Adrenal gland (tissue), 12 donors: ENCODE data around the gene SEC61A2. TPM values are rescaled to one million over a fixed set of nuclear protein-coding genes. Genes with fewer than 3 reads are reported as not detected.

ENCODE experiments used
- DNase-seq, 7 donors: peaks; one replicate each; pipeline ENCODE4 v3.0.0-alpha.2; 2019 to 2020
- H3K27ac ChIP-seq, 5 donors: fragments of 200-600 bp; sonication (generic) in 4 of 5; 1 replicate in 3 of 5; 2 replicates in 2 of 5; pipeline versions ENCODE4 v1.5.1 to v1.8.0; 2016 to 2020; ENCODE audit warnings: mild to moderate bottlenecking in 1 of 5
- H3K27me3 ChIP-seq: fragments of 200-600 bp; 2 replicates; pipeline ENCODE4 v1.8.0; 2021
- H3K36me3 ChIP-seq, 2 donors: fragments of 200-600 bp; replicated peaks in 1 of 2; 1 replicate in 1 of 2; 2 replicates in 1 of 2; pipeline versions ENCODE4 v1.5.1 to v1.8.0; 2018 to 2022
- H3K4me1 ChIP-seq, 2 donors: fragments of 200-600 bp; replicated peaks in 1 of 2; 1 replicate in 1 of 2; 2 replicates in 1 of 2; pipeline versions ENCODE4 v1.5.1 to v1.8.0; 2018 to 2021
- H3K4me3 ChIP-seq, 4 donors: fragments of 200-600 bp; sonication (generic) in 3 of 4; one replicate each; pipeline ENCODE4 v1.5.1; 2016 to 2018
- H3K9me3 ChIP-seq, 3 donors: fragments of 200-600 bp; sonication (generic) in 1 of 3; replicated peaks in 1 of 3; 1 replicate in 2 of 3; 2 replicates in 1 of 3; pipeline versions ENCODE4 v1.5.1 to v1.8.0; 2016 to 2021
- CTCF ChIP-seq, 6 experiments: fragments of 450-650 bp in 4 of 6; fragments of 200-600 bp in 2 of 6; sonication (generic) in 1 of 6; IDR thresholded peaks; 1 replicate in 5 of 6; 2 replicates in 1 of 6; pipeline versions ENCODE4 v1.5.1 to v1.8.0; 2016 to 2021; ENCODE audit warnings: antibody characterized with exemption in 6 of 6, mild to moderate bottlenecking in 2 of 6, moderate library complexity in 1 of 6
- POLR2A ChIP-seq, 2 donors: fragments of 450-650 bp; IDR thresholded peaks; one replicate each; pipeline ENCODE4 v1.6.1; 2017; ENCODE audit warnings: antibody characterized with exemption in 2 of 2, mild to moderate bottlenecking in 2 of 2, moderate library complexity in 1 of 2
- WGBS, 4 donors: extraction: QIAGEN DNeasy Blood & Tissue Kit in 2 of 4; methylation state at CpG; one replicate each; pipeline versions ENCODE4 v1.1.5 to v1.1.7; 2013 to 2017; 5-methylcytosine and 5-hydroxymethylcytosine counted together
- intact Hi-C, 2 donors: fragments of 100-400 bp; cut with DNase I; formaldehyde crosslinking; loops; one replicate each; pipeline versions ENCODE4 v1.14.1 to v1.15.0; 2022 to 2023
- polyA plus RNA-seq, 3 donors: library from polyadenylated mRNA; stranded (reverse); fragments of 200-250 nt in 2 of 3; fragments of 350-450 nt in 1 of 3; fragmentation: Illumina TruSeq in 1 of 3; extraction: RNeasy Lipid Tissue Mini Kit (QIAGEN cat#74804) in 1 of 3; gene quantifications; one replicate each; pipeline ENCODE4 v1.2.3, GENCODE V29; 2013 to 2014
- total RNA-seq, 9 donors: library from RNA; depleted of rRNA in 4 of 9; stranded (reverse); fragments of >200 nt in 4 of 9; fragments of 120-200 nt in 1 of 9; fragmentation: NEBNext Ultra II Directional in 1 of 9; extraction: Animal tissue kit (Norgen Biotek cat#: 25700) in 1 of 9; gene quantifications; one replicate each; pipeline versions ENCODE4 v1.1.0 to v1.2.4, GENCODE V29; 2013 to 2023
- donor health status: healthy with polysubstance abuse.
- donor health status: Bipolar disorder and iron deficiency.
- donor health status: DM: yes; HTN: yes; CAD: no.
- donor health status: DM: no; HTN: no; CAD: no.
- donor health status: DM: no; HTN: no; CAD: no.
- donor health status: DM: yes; HTN: yes; CAD: no.

The SEC61A2 gene
- total and polyA plus RNA-seq, 12 donors: 1.3 to 8.4 (median 5.5) TPM

- peaks cover 0 to 29% of the 10 kb centered on the region in 2 donors for H3K36me3 ChIP-seq
- no peaks in the 10 kb centered on the region for H3K9me3 ChIP-seq
- H3K4me3 ChIP-seq: no peak overlapping the region
- no peak for DNase-seq
- TF ChIP-seq CTCF (IDR thresholded peaks at IDR 0.05) (no peak), POLR2A (IDR thresholded peaks at IDR 0.05) (no peak)
- H3K27me3 ChIP-seq: no peaks in the 10 kb centered on the region
- 91 to 95% (median 93%) methylated on average over 14 of the region's 14 CpGs for WGBS, 4 donors
- no peak overlapping the region for H3K27ac ChIP-seq
- no peaks in the 10 kb centered on the region for H3K4me1 ChIP-seq
- intact Hi-C loops: no loop called here
Observed at GRCh38 chr10:12156367-12157123, 27.1 kb downstream of the SEC61A2 start.

GRCh38 chr10:12158111-12158510, 28.6 kb downstream of the SEC61A2 start:
- intact Hi-C loops: no loop called here
- no peak overlapping the region for H3K4me3 ChIP-seq

GRCh38 chr10:12160664-12161063, 31.2 kb downstream of the SEC61A2 start:
- Histone ChIP-seq H3K27ac (no peak overlapping the region), H3K27me3 (no peaks in the 10 kb centered on the region), H3K4me1 (no peaks in the 10 kb centered on the region), H3K4me3 (no peak overlapping the region), H3K9me3 (no peaks in the 10 kb centered on the region), H3K36me3 (peaks cover 0 to 46% of the 10 kb centered on the region in 2 donors)
- TF ChIP-seq CTCF (IDR thresholded peaks at IDR 0.05) (no peak), POLR2A (IDR thresholded peaks at IDR 0.05) (no peak)
- 93 to 96% (median 96%) methylated on average over 5 of the region's 5 CpGs for WGBS, 4 donors
- DNase-seq: no peak
- intact Hi-C loops: no loop called here

More at GRCh38 chr10:12158111-12158510, 28.6 kb downstream of the SEC61A2 start:
- TF ChIP-seq CTCF (IDR thresholded peaks at IDR 0.05) (no peak), POLR2A (IDR thresholded peaks at IDR 0.05) (no peak)
- no peaks in the 10 kb centered on the region for H3K4me1 ChIP-seq
- H3K27me3 ChIP-seq: no peaks in the 10 kb centered on the region
- DNase-seq: no peak
- no peaks in the 10 kb centered on the region for H3K9me3 ChIP-seq
- H3K27ac ChIP-seq: no peak overlapping the region
- 84 to 91% (median 86%) methylated on average over 3 of the region's 3 CpGs for WGBS, 4 donors
- peaks cover 0 to 39% of the 10 kb centered on the region in 2 donors for H3K36me3 ChIP-seq

DNA sequence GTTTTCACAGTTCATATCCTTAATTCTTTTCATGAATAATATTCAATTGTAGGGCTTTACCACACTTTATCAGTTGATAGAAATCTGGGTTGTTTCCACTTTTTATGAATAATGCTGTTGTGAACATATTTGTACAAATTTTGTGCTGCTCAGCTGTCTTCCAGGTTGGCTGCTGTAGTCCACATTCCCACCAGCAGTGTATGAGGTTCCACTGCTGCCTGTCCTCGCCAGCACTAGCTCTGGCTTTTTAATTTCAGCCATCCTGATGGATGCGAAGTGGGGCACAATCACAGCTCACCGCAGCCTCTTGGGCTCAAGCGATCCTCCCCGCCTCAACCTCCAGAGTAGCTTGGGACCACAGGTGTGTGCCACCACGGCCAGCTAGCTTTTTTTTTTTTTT, 33.5 kb downstream of the SEC61A2 start:
- WGBS, 4 donors: 95 to 98% (median 98%) methylated on average over 6 of the region's 6 CpGs
- Histone ChIP-seq H3K4me1 (no peaks in the 10 kb centered on the region), H3K27me3 (no peaks in the 10 kb centered on the region), H3K4me3 (no peak overlapping the region), H3K9me3 (no peaks in the 10 kb centered on the region), H3K36me3 (peaks cover 0 to 55% of the 10 kb centered on the region in 2 donors), H3K27ac (no peak overlapping the region)
- no peak for DNase-seq
- TF ChIP-seq POLR2A (IDR thresholded peaks at IDR 0.05): no peak
- intact Hi-C loops: no loop called here

DNA sequence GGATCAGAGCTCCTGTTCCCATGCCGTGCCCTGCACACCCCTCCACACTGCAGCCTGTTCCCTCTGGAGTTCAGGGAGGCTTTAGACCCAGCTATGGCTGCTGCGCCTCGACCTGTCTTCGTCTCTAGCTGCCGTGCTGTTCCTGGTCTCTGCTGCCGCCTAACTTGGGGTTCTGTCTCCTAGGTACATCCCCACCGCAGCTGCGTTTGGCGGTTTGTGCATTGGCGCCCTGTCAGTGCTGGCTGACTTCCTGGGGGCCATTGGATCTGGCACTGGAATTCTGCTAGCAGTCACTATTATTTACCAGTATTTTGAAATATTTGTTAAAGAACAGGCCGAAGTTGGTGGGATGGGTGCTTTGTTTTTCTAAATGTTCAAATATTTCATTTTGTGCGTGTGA, 34.6 kb downstream of the SEC61A2 start:
- intact Hi-C loops: no loop called here
- H3K4me1 ChIP-seq: no peaks in the 10 kb centered on the region
- H3K4me3 ChIP-seq: no peak overlapping the region
- TF ChIP-seq POLR2A (IDR thresholded peaks at IDR 0.05) (no peak), CTCF (IDR thresholded peaks at IDR 0.05) (no peak)
- H3K27me3 ChIP-seq: no peaks in the 10 kb centered on the region
- no peak for DNase-seq
- 94 to 96% (median 95%) methylated on average over 11 to 12 of the region's 12 CpGs for WGBS, 4 donors
- H3K36me3 ChIP-seq: peaks cover 0 to 51% of the 10 kb centered on the region in 2 donors
- no peak overlapping the region for H3K27ac ChIP-seq
- H3K9me3 ChIP-seq: no peaks in the 10 kb centered on the region
